Lower leg skin (tissue), 4 donors: Measurements from ENCODE around the gene NELL1. TPM values are rescaled to one million over a fixed set of nuclear protein-coding genes. Genes with fewer than 3 reads are reported as not detected.

ENCODE experiments used
- DNase-seq, 2 donors: peaks; one replicate each; pipeline ENCODE4 v3.0.0-alpha.2; 2019; ENCODE audit warnings: low spot score in 2 of 2
- H3K4me3 ChIP-seq: fragments of 200-600 bp; sonication (generic); 2 replicates; pipeline ENCODE4 v1.5.1; 2017; ENCODE audit warnings: mild to moderate bottlenecking, low read depth; ENCODE audit not compliant: poor library complexity, severe bottlenecking
- CTCF ChIP-seq, 3 donors: fragments of 450-650 bp; IDR thresholded peaks; one replicate each; pipeline ENCODE4 v1.5.1; 2016; ENCODE audit warnings: antibody characterized with exemption in 3 of 3, mild to moderate bottlenecking in 3 of 3, moderate library complexity in 2 of 3
- POLR2A ChIP-seq, 2 donors: fragments of 450-650 bp; IDR thresholded peaks; one replicate each; pipeline ENCODE4 v1.6.1; 2016 to 2017; ENCODE audit warnings: antibody characterized with exemption in 2 of 2, mild to moderate bottlenecking in 1 of 2, moderate library complexity in 1 of 2
- WGBS, 2 donors: methylation state at CpG; one replicate each; pipeline ENCODE4 v1.1.5; 2018; 5-methylcytosine and 5-hydroxymethylcytosine counted together
- intact Hi-C: fragments of 100-400 bp; cut with DNase I; formaldehyde crosslinking; loops from one replicate; pipeline ENCODE4 v1.15.0; 2023; ENCODE audit warnings: low total_unique reads
- total RNA-seq, 4 donors: library from RNA; depleted of rRNA; stranded (reverse); fragments of >200 nt; gene quantifications; one replicate each; pipeline ENCODE4 v1.1.0, GENCODE V29; 2016

The NELL1 gene
- total RNA-seq, 4 donors from 2014 or later, result 0.12 to 0.29 (median 0.14) TPM

- no peak for DNase-seq
- no peak overlapping the region for H3K4me3 ChIP-seq
- intact Hi-C loops, result no loop called here
- 77 to 78% methylated on average over 2 of the region's 2 CpGs for WGBS, 2 donors
- TF ChIP-seq CTCF (IDR thresholded peaks at IDR 0.05), result no peak
- TF ChIP-seq POLR2A (IDR thresholded peaks at IDR 0.05), result no peak
Measured at GRCh38 chr11:21174781-21175180, 505.4 kb downstream of the NELL1 start.

- 45 to 59% methylated on average over 2 of the region's 2 CpGs for WGBS, 2 donors
- DNase-seq, result no peak
- TF ChIP-seq CTCF (IDR thresholded peaks at IDR 0.05) (no peak), POLR2A (IDR thresholded peaks at IDR 0.05) (no peak)
- no peak overlapping the region for H3K4me3 ChIP-seq
- intact Hi-C loops, result no loop called here
Measured at GRCh38 chr11:21177379-21177778, 508.0 kb downstream of the NELL1 start.

- intact Hi-C loops, result no loop called here
- no peak overlapping the region for H3K4me3 ChIP-seq
- 42 to 50% methylated on average over 1 of the region's 1 CpG for WGBS, 2 donors
- no peak for DNase-seq
- TF ChIP-seq CTCF (IDR thresholded peaks at IDR 0.05) (no peak), POLR2A (IDR thresholded peaks at IDR 0.05) (no peak)
Measured at GRCh38 chr11:21179770-21180169, 510.4 kb downstream of the NELL1 start.

GRCh38 chr11:21180182-21180581 is 510.8 kb downstream of the NELL1 start:
- H3K4me3 ChIP-seq, result no peak overlapping the region
- TF ChIP-seq POLR2A (IDR thresholded peaks at IDR 0.05) (no peak), CTCF (IDR thresholded peaks at IDR 0.05) (no peak)
- no peak for DNase-seq
- intact Hi-C loops, result no loop called here
- 27% methylated on average over 3 of the region's 3 CpGs for WGBS, 2 donors

- no peak for DNase-seq
- H3K4me3 ChIP-seq, result no peak overlapping the region
- TF ChIP-seq POLR2A (IDR thresholded peaks at IDR 0.05) (no peak), CTCF (IDR thresholded peaks at IDR 0.05) (no peak)
- intact Hi-C loops, result no loop called here
Measured at GRCh38 chr11:21185959-21186358, 516.6 kb downstream of the NELL1 start.

- TF ChIP-seq CTCF (IDR thresholded peaks at IDR 0.05), result no peak
- no peak for TF ChIP-seq POLR2A (IDR thresholded peaks at IDR 0.05)
- no peak for DNase-seq
- WGBS, 2 donors, result 89 to 100% methylated on average over 3 of the region's 3 CpGs
- H3K4me3 ChIP-seq, result no peak overlapping the region
- intact Hi-C loops, result no loop called here
Measured at GRCh38 chr11:21190181-21190580, 520.8 kb downstream of the NELL1 start.
